H1 (cell line): Measurements from ENCODE around the gene TUG1. TPM values are rescaled to one million over a fixed set of nuclear protein-coding genes. Genes with fewer than 3 reads are reported as not detected.
A peak's percentile ranks its signal among the peaks of the same experiment; 100 is the strongest.

Source experiments
- CTCF ChIA-PET: fragments of 300-600 bp; sonication (Branson Sonifier 250); formaldehyde crosslinking; loops from one replicate; lab custom pipeline; 2021; ENCODE audit not compliant: partially characterized antibody; lab: Charles Lee
- POLR2A ChIA-PET: fragments of 300-600 bp; sonication (Branson Sonifier 250); formaldehyde crosslinking; loops from one replicate; lab custom pipeline; 2021; ENCODE audit warnings: inconsistent platforms; ENCODE audit not compliant: partially characterized antibody; lab: Charles Lee
- DNase-seq, 2 experiments: peaks; one replicate each; pipeline versions ENCODE4 v3.0.0 to v3.0.0-alpha.2; 2010 to 2022; ENCODE audit warnings: low spot score in 2 of 2, low read depth in 1 of 2, mixed read lengths in 1 of 2
- FAIRE-seq: peaks from 2 replicates; lab custom pipeline; 2011; peaks lifted over from hg19 to GRCh38; lab: Jason Lieb, UNC
- H2AFZ ChIP-seq: 2 replicates; pipeline ENCODE4 v1.8.1; 2012; ENCODE audit warnings: low read length, inconsistent platforms
- H2AK5ac ChIP-seq: 2 replicates; pipeline ENCODE4 v1.6.1; 2013; ENCODE audit warnings: low read depth, low read length
- H2BK120ac ChIP-seq: replicated peaks from 2 replicates; pipeline ENCODE3; 2013; ENCODE audit warnings: low read depth, low read length, inconsistent platforms
- H2BK12ac ChIP-seq: 2 replicates; pipeline ENCODE4 v1.6.1; 2013; ENCODE audit warnings: low read depth, low read length
- H2BK15ac ChIP-seq: 2 replicates; pipeline ENCODE4 v1.6.1; 2013; ENCODE audit warnings: low read length
- H2BK20ac ChIP-seq: 2 replicates; pipeline ENCODE4 v1.6.1; 2013; ENCODE audit warnings: low read length
- H2BK5ac ChIP-seq: 2 replicates; pipeline ENCODE4 v1.6.1; 2013; ENCODE audit warnings: low read depth, low read length
- H3K14ac ChIP-seq: 2 replicates; pipeline ENCODE4 v1.6.1; 2013; ENCODE audit warnings: inconsistent platforms; ENCODE audit not compliant: insufficient read length
- H3K18ac ChIP-seq: 2 replicates; pipeline ENCODE4 v1.6.1; 2013; ENCODE audit warnings: low read length; ENCODE audit errors: extremely low read depth
- H3K23ac ChIP-seq: 2 replicates; pipeline ENCODE4 v1.6.1; 2013; ENCODE audit warnings: inconsistent platforms; ENCODE audit not compliant: insufficient read length
- H3K23me2 ChIP-seq: 2 replicates; pipeline ENCODE4 v1.6.1; 2013; ENCODE audit warnings: low read depth, low read length
- H3K27ac ChIP-seq: 2 replicates; pipeline ENCODE4 v1.6.1; 2011; ENCODE audit warnings: low read depth, low read length, inconsistent platforms
- H3K27me3 ChIP-seq, 4 experiments: replicated peaks in 1 of 4; 1 replicate in 1 of 4; 2 replicates in 3 of 4; pipeline versions ENCODE4 v1.6.1 to v1.8.1; 2011 to 2013; ENCODE audit warnings: low read length in 3 of 4, mild to moderate bottlenecking in 3 of 4, inconsistent platforms in 2 of 4, mixed read lengths in 2 of 4, moderate library complexity in 1 of 4; ENCODE audit not compliant: control insufficient read depth in 3 of 4, insufficient read depth in 3 of 4; ENCODE audit errors: extremely low read depth in 1 of 4
- H3K36me3 ChIP-seq, 4 experiments: 2 replicates each; pipeline versions ENCODE4 v1.6.1 to v1.8.1; 2011 to 2013; ENCODE audit warnings: mild to moderate bottlenecking in 4 of 4, low read length in 3 of 4, moderate library complexity in 2 of 4, control low read depth in 1 of 4, inconsistent platforms in 1 of 4; ENCODE audit not compliant: insufficient read depth in 4 of 4, control insufficient read depth in 2 of 4
- H3K4ac ChIP-seq: replicated peaks from 2 replicates; pipeline ENCODE3; 2013; ENCODE audit warnings: low read length, low read depth, mixed read lengths, inconsistent platforms; ENCODE audit not compliant: insufficient read length
- H3K4me1 ChIP-seq, 4 experiments: replicated peaks in 1 of 4; 1 replicate in 1 of 4; 2 replicates in 3 of 4; pipeline versions ENCODE4 v1.6.1 to v1.8.1; 2011 to 2013; ENCODE audit warnings: low read length in 3 of 4, inconsistent platforms in 2 of 4, mixed read lengths in 1 of 4; ENCODE audit not compliant: insufficient read depth in 4 of 4, control insufficient read depth in 3 of 4
- H3K4me2 ChIP-seq, 2 experiments: 2 replicates each; pipeline versions ENCODE4 v1.6.1 to v1.8.1; 2011 to 2013; ENCODE audit warnings: low read depth in 2 of 2, low read length in 2 of 2, control low read depth in 1 of 2, inconsistent platforms in 1 of 2, mild to moderate bottlenecking in 1 of 2; ENCODE audit not compliant: insufficient read depth in 1 of 2
- H3K4me3 ChIP-seq, 4 experiments: fragments of 200-600, 300-600 bp in 1 of 4; sonication (generic), shearing (Covaris generic), sonication (Bioruptor Twin) in 1 of 4; 2 replicates each; pipeline versions ENCODE4 v1.5.1 to v1.8.1; 2011 to 2016; ENCODE audit warnings: low read length in 4 of 4, low read depth in 3 of 4, control low read depth in 2 of 4, inconsistent platforms in 2 of 4, mild to moderate bottlenecking in 2 of 4, mixed read lengths in 1 of 4, moderate library complexity in 1 of 4; ENCODE audit not compliant: insufficient read depth in 2 of 4; ENCODE audit errors: extremely low read depth in 1 of 4
- H3K56ac ChIP-seq: replicated peaks from 2 replicates; pipeline ENCODE3; 2013; ENCODE audit warnings: low read depth, mild to moderate bottlenecking, mixed read lengths, low read length, inconsistent platforms; ENCODE audit not compliant: insufficient read length
- H3K79me1 ChIP-seq: 2 replicates; pipeline ENCODE4 v1.6.1; 2013; ENCODE audit warnings: low read depth, low read length, control low read depth
- H3K79me2 ChIP-seq, 2 experiments: 2 replicates each; pipeline versions ENCODE4 v1.6.1 to v1.8.1; 2012 to 2013; ENCODE audit warnings: low read length in 2 of 2, mild to moderate bottlenecking in 2 of 2, inconsistent platforms in 1 of 2; ENCODE audit not compliant: insufficient read depth in 2 of 2, control insufficient read depth in 1 of 2
- H3K9ac ChIP-seq, 4 experiments: replicated peaks in 1 of 4; 1 replicate in 1 of 4; 2 replicates in 3 of 4; pipeline versions ENCODE4 v1.6.1 to v1.8.1; 2011 to 2013; ENCODE audit warnings: low read depth in 3 of 4, low read length in 3 of 4, control low read depth in 2 of 4, mild to moderate bottlenecking in 2 of 4, moderate library complexity in 2 of 4, inconsistent platforms in 1 of 4; ENCODE audit errors: extremely low read depth in 1 of 4
- H3K9me3 ChIP-seq, 2 experiments: 2 replicates each; pipeline versions ENCODE4 v1.6.1 to v1.8.1; 2012 to 2013; ENCODE audit warnings: mild to moderate bottlenecking in 2 of 2, moderate library complexity in 2 of 2, control low read depth in 1 of 2, inconsistent platforms in 1 of 2, low read depth in 1 of 2, low read length in 1 of 2, mixed read lengths in 1 of 2; ENCODE audit not compliant: insufficient read depth in 2 of 2
- H4K20me1 ChIP-seq, 2 experiments: replicated peaks in 1 of 2; 2 replicates each; pipeline versions ENCODE3 to v1.8.1; 2011 to 2013; ENCODE audit warnings: inconsistent platforms in 2 of 2, low read length in 2 of 2, mild to moderate bottlenecking in 1 of 2; ENCODE audit not compliant: insufficient read depth in 2 of 2, control insufficient read depth in 1 of 2
- H4K5ac ChIP-seq: 2 replicates; pipeline ENCODE4 v1.6.1; 2013; ENCODE audit warnings: low read length, low read depth, mixed read lengths, inconsistent platforms; ENCODE audit not compliant: insufficient read length
- H4K8ac ChIP-seq: 2 replicates; pipeline ENCODE4 v1.8.0; 2013; ENCODE audit warnings: mild to moderate bottlenecking, moderate library complexity, low read length, inconsistent platforms; ENCODE audit not compliant: insufficient read depth; ENCODE audit errors: extremely low read depth
- H4K91ac ChIP-seq: replicated peaks from 2 replicates; pipeline ENCODE3; 2013; ENCODE audit warnings: low read length, mixed read lengths, inconsistent platforms; ENCODE audit not compliant: insufficient read length
- CEBPB ChIP-seq: IDR thresholded peaks from 2 replicates; pipeline ENCODE4 v1.6.1; 2012; ENCODE audit warnings: low read depth, low read length
- KDM1A ChIP-seq: fragments of 200-600, 300-600 bp; sonication (generic); IDR thresholded peaks from 2 replicates; pipeline ENCODE4 v1.7.1; 2016; ENCODE audit warnings: mild to moderate bottlenecking, low read length, borderline replicate concordance
- SAP30 ChIP-seq: fragments of 300-600 bp; sonication (generic); IDR thresholded peaks from 2 replicates; pipeline ENCODE4 v1.7.1; 2012; ENCODE audit warnings: low read length, moderate library complexity, mild to moderate bottlenecking, inconsistent platforms; ENCODE audit not compliant: insufficient read depth, insufficient replicate concordance
- SIN3A ChIP-seq, 2 experiments: IDR thresholded peaks in 1 of 2; conservative IDR thresholded peaks in 1 of 2; 2 replicates each; pipeline ENCODE4 v1.6.1; 2011 to 2012; ENCODE audit warnings: low read length in 2 of 2, improper control_type of control experiment in 1 of 2, low read depth in 1 of 2, mild to moderate bottlenecking in 1 of 2
- TAF7 ChIP-seq: optimal IDR thresholded peaks from 2 replicates; pipeline ENCODE3; 2011; ENCODE audit warnings: low read depth, mild to moderate bottlenecking, inconsistent platforms, low read length, moderate library complexity, borderline replicate concordance
- ZNF274 ChIP-seq: IDR thresholded peaks from 2 replicates; pipeline ENCODE4 v1.7.0; 2012; ENCODE audit warnings: low read length, borderline replicate concordance; ENCODE audit errors: extremely low read depth
- WGBS, 2 experiments: shearing (Covaris generic) in 1 of 2; methylation state at CpG; one replicate each; pipeline versions ENCODE4 v1.1.6 to v1.1.7; 2013 to 2015; ENCODE audit warnings: low lambda C conversion rate in 2 of 2, mixed read lengths in 2 of 2, inconsistent platforms in 1 of 2, low coverage in 1 of 2, missing lambda C conversion rate in 1 of 2; ENCODE audit not compliant: insufficient replicate concordance in 2 of 2, insufficient coverage in 1 of 2, insufficient read length in 1 of 2; ENCODE audit errors: extremely low coverage in 1 of 2, missing lambda C conversion rate in 1 of 2; 5-methylcytosine and 5-hydroxymethylcytosine counted together
- polyA plus RNA-seq, 7 experiments: library from polyadenylated mRNA; depleted of rRNA in 3 of 7; stranded (reverse) in 5 of 7; unstranded in 2 of 7; fragments of >200 nt in 5 of 7; fragments of 200-250 nt in 2 of 7; gene quantifications; 1 replicate in 5 of 7; 2 replicates in 1 of 7; 4 replicates in 1 of 7; pipeline versions ENCODE4 v1.2.1 to v1.2.3, GENCODE V29; 2011 to 2013; ENCODE audit warnings: missing spikeins in 2 of 7, mixed read lengths in 2 of 7
- total RNA-seq: library from RNA; stranded (reverse); fragmentation: NEBNext Ultra II Directional; extraction: Animal tissue kit (Norgen Biotek cat#: 25700); gene quantifications from 2 replicates; pipeline ENCODE4 v1.2.1, GENCODE V29; 2021

TUG1 gene
- total and polyA plus RNA-seq, 2 of the 8 experiments (the other 6 are each of a cell fraction or from before 2014, with no cell fraction given), result 119 to 129 TPM

GRCh38 chr22:30968015-30968923, 796 bp upstream of the TUG1 start, which contains the start of gene MORC2:
Gene MORC2, minus strand, starts transcription at chr22:30968774. Its CDS starts 885 bp downstream, at chr22:30967889.
- Histone ChIP-seq H3K9ac (peak within 1 kb of the TSS; percentile 83 to 95 (median 86)), H3K9me3 (no peaks in the 10 kb centered on the region), H4K91ac (no peak within 1 kb of the TSS), H3K27ac (peak within 1 kb of the TSS; percentile 93), H2BK120ac (no peak within 1 kb of the TSS), H2BK20ac (no peak within 1 kb of the TSS), H4K20me1 (peaks cover 21 to 30% of the 10 kb centered on the region in 2 experiments), H3K23me2 (peaks cover 12% of the 10 kb centered on the region), H3K23ac (no peak within 1 kb of the TSS), H2AK5ac (no peak within 1 kb of the TSS), H3K4ac (no peak within 1 kb of the TSS), H2AFZ (no peak within 1 kb of the TSS), H3K4me1 (peaks cover 0 to 7% (median 4%) of the 10 kb centered on the region in 4 experiments; a peak in 4 of 7 replicates), H3K79me1 (peaks cover 15% of the 10 kb centered on the region), H3K36me3 (peaks cover 5 to 32% (median 18%) of the 10 kb centered on the region in 4 experiments; a peak in 7 of 8 replicates), H4K5ac (peak within 1 kb of the TSS; percentile 82), H3K4me3 (peak within 1 kb of the TSS; percentile 67 to 84 (median 74)), H2BK5ac (peak within 1 kb of the TSS; percentile 76), H3K14ac (no peak within 1 kb of the TSS), H4K8ac (peak within 1 kb of the TSS; percentile 98), H3K18ac (peak within 1 kb of the TSS; percentile 16), H2BK15ac (no peak within 1 kb of the TSS), H2BK12ac (peak within 1 kb of the TSS; percentile 31; the same call in 1 of the 2 replicates), H3K4me2 (peak within 1 kb of the TSS; percentile 89 to 97), H3K79me2 (peaks cover 47 to 89% of the 10 kb centered on the region in 2 experiments), H3K27me3 (no peaks in the 10 kb centered on the region), H3K56ac (peak within 1 kb of the TSS; percentile 65)
- 11% methylated on average over 41 of the region's 53 CpGs; no CpG with 5 or more reads in 1 of the 2 experiments for WGBS, 2 experiments
- ChIA-PET POLR2A (interaction anchor here (0.6 to 9.7 kb wide), 60 partner anchors 8 to 510 kb away, joined by 3 to 220 read pairs (median 4); partner anchors contain the start of gene SMTN), CTCF (interaction anchor here (0.6 to 4.5 kb wide), 6 partner anchors 10 to 204 kb away, joined by 3 to 38 read pairs (median 3); no protein-coding TSS in a partner anchor)
- DNase-seq (no peak), FAIRE-seq (no peak)
- TF ChIP-seq ZNF274 (no peak), SIN3A (conservative IDR thresholded peaks at IDR 0.05 in 1 of 2, IDR thresholded peaks at IDR 0.05 in 1 of 2; ENCODE audit: low read depth in 1 of 2, low read length in 2 of 2) (peak; percentile 18 to 49; a peak in 1 of 4 replicates), KDM1A (no peak), TAF7 (peak; percentile 16), CEBPB (peak; percentile 38), SAP30 (peak; percentile 56)
